Measurements from ENCODE around the gene KCNK13. TPM values are rescaled to one million over a fixed set of nuclear protein-coding genes. Genes with fewer than 3 reads are reported as not detected.

The KCNK13 gene
- total and polyA plus RNA-seq, 2 donors (not counting 1 experiment from before 2014, with no cell fraction given): not detected

- H3K79me2 ChIP-seq (ENCODE audit: control insufficient read depth, insufficient read depth, low read length): no peaks in the 10 kb centered on the region
- no peak overlapping the region for H3K27ac ChIP-seq (ENCODE audit: insufficient read depth, low read length)
- no peak overlapping the region for H2AFZ ChIP-seq (ENCODE audit: low read length)
- no peak overlapping the region for H3K4me2 ChIP-seq (ENCODE audit: extremely low read depth, insufficient read depth, low read length)
- H3K27me3 ChIP-seq (ENCODE audit: control insufficient read depth, insufficient read depth, low read length): peaks cover 2% of the 10 kb centered on the region
- no peak overlapping the region for H3K9ac ChIP-seq (ENCODE audit: insufficient read depth, low read length)
- no peak for TF ChIP-seq EZH2 (IDR thresholded peaks at IDR 0.05; ENCODE audit: low read length, missing control alignments)
- TF ChIP-seq, protein P1, sequence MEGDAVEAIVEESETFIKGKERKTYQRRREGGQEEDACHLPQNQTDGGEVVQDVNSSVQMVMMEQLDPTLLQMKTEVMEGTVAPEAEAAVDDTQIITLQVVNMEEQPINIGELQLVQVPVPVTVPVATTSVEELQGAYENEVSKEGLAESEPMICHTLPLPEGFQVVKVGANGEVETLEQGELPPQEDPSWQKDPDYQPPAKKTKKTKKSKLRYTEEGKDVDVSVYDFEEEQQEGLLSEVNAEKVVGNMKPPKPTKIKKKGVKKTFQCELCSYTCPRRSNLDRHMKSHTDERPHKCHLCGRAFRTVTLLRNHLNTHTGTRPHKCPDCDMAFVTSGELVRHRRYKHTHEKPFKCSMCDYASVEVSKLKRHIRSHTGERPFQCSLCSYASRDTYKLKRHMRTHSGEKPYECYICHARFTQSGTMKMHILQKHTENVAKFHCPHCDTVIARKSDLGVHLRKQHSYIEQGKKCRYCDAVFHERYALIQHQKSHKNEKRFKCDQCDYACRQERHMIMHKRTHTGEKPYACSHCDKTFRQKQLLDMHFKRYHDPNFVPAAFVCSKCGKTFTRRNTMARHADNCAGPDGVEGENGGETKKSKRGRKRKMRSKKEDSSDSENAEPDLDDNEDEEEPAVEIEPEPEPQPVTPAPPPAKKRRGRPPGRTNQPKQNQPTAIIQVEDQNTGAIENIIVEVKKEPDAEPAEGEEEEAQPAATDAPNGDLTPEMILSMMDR (conservative IDR thresholded peaks at IDR 0.05 in 1 of 2, IDR thresholded peaks at IDR 0.05 in 1 of 2; ENCODE audit: low read depth in 1 of 2, low read length in 2 of 2): no peak
- no peak overlapping the region for H3K4me3 ChIP-seq (replicated peaks in 1 of 4; ENCODE audit: control extremely low read depth in 1 of 4, insufficient read depth in 1 of 4, low read depth in 3 of 4, low read length in 4 of 4)
- no peaks in the 10 kb centered on the region for H4K20me1 ChIP-seq (ENCODE audit: control insufficient read depth, extremely low read depth, insufficient read depth, low read length)
- DNase-seq (ENCODE audit: low read depth in 2 of 2): no peak
- H3K36me3 ChIP-seq (ENCODE audit: control insufficient read depth, insufficient read depth, low read length): no peaks in the 10 kb centered on the region
- no peaks in the 10 kb centered on the region for H3K9me3 ChIP-seq (ENCODE audit: control insufficient read depth, insufficient read depth, low read depth, low read length)
- no peaks in the 10 kb centered on the region for H3K4me1 ChIP-seq (ENCODE audit: control insufficient read depth, extremely low read depth, insufficient read depth, low read length)
Observed at GRCh38 chr14:90184094-90184493, 122.3 kb downstream of the KCNK13 start.

DNA sequence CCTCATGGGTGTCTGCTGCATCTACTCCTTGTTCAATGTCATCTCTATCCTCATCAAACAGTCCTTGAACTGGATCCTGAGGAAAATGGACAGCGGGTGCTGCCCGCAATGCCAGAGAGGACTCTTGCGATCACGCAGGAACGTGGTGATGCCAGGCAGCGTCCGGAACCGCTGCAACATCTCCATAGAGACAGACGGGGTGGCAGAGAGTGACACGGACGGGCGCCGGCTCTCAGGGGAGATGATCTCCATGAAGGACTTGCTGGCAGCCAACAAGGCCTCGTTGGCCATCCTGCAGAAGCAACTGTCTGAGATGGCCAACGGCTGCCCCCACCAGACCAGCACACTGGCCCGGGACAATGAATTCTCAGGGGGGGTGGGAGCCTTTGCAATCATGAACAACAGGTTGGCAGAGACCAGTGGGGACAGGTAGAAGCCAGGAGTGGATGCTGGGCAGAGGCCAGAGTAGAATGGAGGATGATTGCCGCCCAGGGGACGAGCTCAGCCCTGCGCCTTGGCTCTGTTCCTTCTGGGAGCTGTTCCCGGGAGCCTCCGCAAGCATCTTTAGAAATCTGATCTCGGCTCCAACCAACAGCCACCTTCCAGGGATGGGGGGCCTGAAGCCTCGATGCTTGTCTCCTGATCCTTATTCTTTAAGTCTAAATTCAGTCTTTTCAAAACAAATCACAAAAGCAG lies 122.9 kb downstream of the KCNK13 start:
- H3K4me2 ChIP-seq (ENCODE audit: extremely low read depth, insufficient read depth, low read length): no peak overlapping the region
- H3K9me3 ChIP-seq (ENCODE audit: control insufficient read depth, insufficient read depth, low read depth, low read length): no peaks in the 10 kb centered on the region
- DNase-seq (ENCODE audit: low read depth in 2 of 2): no peak
- TF ChIP-seq EZH2 (IDR thresholded peaks at IDR 0.05; ENCODE audit: low read length, missing control alignments): no peak
- TF ChIP-seq, protein P1 (conservative IDR thresholded peaks at IDR 0.05 in 1 of 2, IDR thresholded peaks at IDR 0.05 in 1 of 2; ENCODE audit: low read depth in 1 of 2, low read length in 2 of 2): no peak
- no peaks in the 10 kb centered on the region for H3K36me3 ChIP-seq (ENCODE audit: control insufficient read depth, insufficient read depth, low read length)
- no peak overlapping the region for H3K9ac ChIP-seq (ENCODE audit: insufficient read depth, low read length)
- H3K27ac ChIP-seq (ENCODE audit: insufficient read depth, low read length): no peak overlapping the region
- H3K79me2 ChIP-seq (ENCODE audit: control insufficient read depth, insufficient read depth, low read length): no peaks in the 10 kb centered on the region
- no peaks in the 10 kb centered on the region for H4K20me1 ChIP-seq (ENCODE audit: control insufficient read depth, extremely low read depth, insufficient read depth, low read length)
- no peak overlapping the region for H3K4me3 ChIP-seq (replicated peaks in 1 of 4; ENCODE audit: control extremely low read depth in 1 of 4, insufficient read depth in 1 of 4, low read depth in 3 of 4, low read length in 4 of 4)
- peaks cover 2% of the 10 kb centered on the region for H3K27me3 ChIP-seq (ENCODE audit: control insufficient read depth, insufficient read depth, low read length)
- no peaks in the 10 kb centered on the region for H3K4me1 ChIP-seq (ENCODE audit: control insufficient read depth, extremely low read depth, insufficient read depth, low read length)
- no peak overlapping the region for H2AFZ ChIP-seq (ENCODE audit: low read length)

DNA sequence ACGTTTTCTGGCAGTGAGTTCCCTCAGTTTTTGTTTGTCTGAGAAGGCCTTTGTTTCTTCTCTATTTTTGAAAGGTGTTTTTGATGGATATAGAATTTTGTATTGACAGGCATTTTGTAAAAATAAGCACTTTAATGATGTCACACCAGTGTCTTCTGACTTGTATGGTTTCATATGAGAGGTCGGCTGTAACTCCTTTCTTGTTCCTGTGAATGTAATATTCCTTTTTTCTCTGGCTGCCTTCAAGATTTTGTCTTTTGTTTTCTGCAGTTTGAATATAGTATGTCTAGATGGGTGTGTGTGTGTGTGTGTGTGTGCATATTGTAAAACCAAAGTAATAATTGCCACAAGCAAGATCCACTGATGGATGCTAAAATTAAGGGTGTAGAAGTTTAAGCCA lies 126.8 kb downstream of the KCNK13 start:
- no peaks in the 10 kb centered on the region for H3K79me2 ChIP-seq (ENCODE audit: control insufficient read depth, insufficient read depth, low read length)
- no peaks in the 10 kb centered on the region for H3K4me1 ChIP-seq (ENCODE audit: control insufficient read depth, extremely low read depth, insufficient read depth, low read length)
- H2AFZ ChIP-seq (ENCODE audit: low read length): no peak overlapping the region
- no peaks in the 10 kb centered on the region for H3K36me3 ChIP-seq (ENCODE audit: control insufficient read depth, insufficient read depth, low read length)
- no peak for DNase-seq (ENCODE audit: low read depth in 2 of 2)
- H3K27me3 ChIP-seq (ENCODE audit: control insufficient read depth, insufficient read depth, low read length): peaks cover 2% of the 10 kb centered on the region
- no peaks in the 10 kb centered on the region for H4K20me1 ChIP-seq (ENCODE audit: control insufficient read depth, extremely low read depth, insufficient read depth, low read length)
- TF ChIP-seq EZH2 (IDR thresholded peaks at IDR 0.05; ENCODE audit: low read length, missing control alignments): no peak
- TF ChIP-seq, protein P1 (conservative IDR thresholded peaks at IDR 0.05 in 1 of 2, IDR thresholded peaks at IDR 0.05 in 1 of 2; ENCODE audit: low read depth in 1 of 2, low read length in 2 of 2): no peak
- H3K4me2 ChIP-seq (ENCODE audit: extremely low read depth, insufficient read depth, low read length): no peak overlapping the region
- H3K9me3 ChIP-seq (ENCODE audit: control insufficient read depth, insufficient read depth, low read depth, low read length): no peaks in the 10 kb centered on the region
- H3K27ac ChIP-seq (ENCODE audit: insufficient read depth, low read length): no peak overlapping the region
- no peak overlapping the region for H3K9ac ChIP-seq (ENCODE audit: insufficient read depth, low read length)
- H3K4me3 ChIP-seq (replicated peaks in 1 of 4; ENCODE audit: control extremely low read depth in 1 of 4, insufficient read depth in 1 of 4, low read depth in 3 of 4, low read length in 4 of 4): no peak overlapping the region

All from fibroblast of lung (primary cell).